ENCODE results near the gene MAT1A.

- no peak for TF ChIP-seq EZH2 (IDR thresholded peaks at IDR 0.05; ENCODE audit: borderline replicate concordance)
- TF ChIP-seq, protein P1, sequence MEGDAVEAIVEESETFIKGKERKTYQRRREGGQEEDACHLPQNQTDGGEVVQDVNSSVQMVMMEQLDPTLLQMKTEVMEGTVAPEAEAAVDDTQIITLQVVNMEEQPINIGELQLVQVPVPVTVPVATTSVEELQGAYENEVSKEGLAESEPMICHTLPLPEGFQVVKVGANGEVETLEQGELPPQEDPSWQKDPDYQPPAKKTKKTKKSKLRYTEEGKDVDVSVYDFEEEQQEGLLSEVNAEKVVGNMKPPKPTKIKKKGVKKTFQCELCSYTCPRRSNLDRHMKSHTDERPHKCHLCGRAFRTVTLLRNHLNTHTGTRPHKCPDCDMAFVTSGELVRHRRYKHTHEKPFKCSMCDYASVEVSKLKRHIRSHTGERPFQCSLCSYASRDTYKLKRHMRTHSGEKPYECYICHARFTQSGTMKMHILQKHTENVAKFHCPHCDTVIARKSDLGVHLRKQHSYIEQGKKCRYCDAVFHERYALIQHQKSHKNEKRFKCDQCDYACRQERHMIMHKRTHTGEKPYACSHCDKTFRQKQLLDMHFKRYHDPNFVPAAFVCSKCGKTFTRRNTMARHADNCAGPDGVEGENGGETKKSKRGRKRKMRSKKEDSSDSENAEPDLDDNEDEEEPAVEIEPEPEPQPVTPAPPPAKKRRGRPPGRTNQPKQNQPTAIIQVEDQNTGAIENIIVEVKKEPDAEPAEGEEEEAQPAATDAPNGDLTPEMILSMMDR (IDR thresholded peaks at IDR 0.05; ENCODE audit: poor library complexity), result peak; percentile 83
Observed at GRCh38 chr10:80260295-80261243, 28.9 kb downstream of the MAT1A start.

Measured in hepatocyte (in vitro differentiated cells).